Endodermal cell (in vitro differentiated cells): ENCODE measurements around the gene NEBL. TPM values are rescaled to one million over a fixed set of nuclear protein-coding genes. Genes with fewer than 3 reads are reported as not detected.
"Not testable (repeated sequence)": the region's sequence is repeated elsewhere in the genome, so short reads cannot be mapped to it uniquely, and the experiment has no call there.

ENCODE experiments used
- DNase-seq: peaks from one replicate; pipeline ENCODE4 v3.0.0-alpha.2; 2017
- H3K27ac ChIP-seq: 2 replicates; pipeline ENCODE4 v1.5.1; 2013; ENCODE audit warnings: mild to moderate bottlenecking, low read depth, low read length, moderate library complexity
- H3K27me3 ChIP-seq: 2 replicates; pipeline ENCODE4 v1.6.1; 2013; ENCODE audit warnings: mild to moderate bottlenecking, low read length, moderate library complexity; ENCODE audit not compliant: insufficient read depth, control insufficient read depth, poor library complexity, severe bottlenecking
- H3K36me3 ChIP-seq: 2 replicates; pipeline ENCODE4 v1.7.0; 2013; ENCODE audit warnings: mild to moderate bottlenecking, low read length, moderate library complexity; ENCODE audit not compliant: control insufficient read depth, insufficient read depth
- H3K4me1 ChIP-seq: one replicate; pipeline ENCODE4 v1.7.0; 2013; ENCODE audit warnings: low read length; ENCODE audit not compliant: control insufficient read depth, insufficient read depth
- H3K4me3 ChIP-seq: 2 replicates; pipeline ENCODE4 v1.5.1; 2013; ENCODE audit warnings: mild to moderate bottlenecking, low read length, moderate library complexity
- H3K9ac ChIP-seq: 2 replicates; pipeline ENCODE4 v1.6.1; 2013; ENCODE audit warnings: mild to moderate bottlenecking, low read length, moderate library complexity; ENCODE audit not compliant: poor library complexity, severe bottlenecking; ENCODE audit errors: extremely low read depth
- H3K9me3 ChIP-seq: 2 replicates; pipeline ENCODE4 v1.6.1; 2013; ENCODE audit warnings: mild to moderate bottlenecking, low read length, moderate library complexity; ENCODE audit not compliant: control insufficient read depth
- H3K27ac Mint-ChIP-seq: 2 replicates; pipeline ENCODE4 v1.8.0; 2020; ENCODE audit warnings: mixed read lengths
- H3K27me3 Mint-ChIP-seq: 2 replicates; pipeline ENCODE4 v1.8.0; 2021; ENCODE audit warnings: mild to moderate bottlenecking, mixed read lengths; ENCODE audit not compliant: insufficient read depth
- H3K36me3 Mint-ChIP-seq: 2 replicates; pipeline ENCODE4 v1.8.0; 2020; ENCODE audit warnings: low read depth, mixed read lengths
- H3K4me1 Mint-ChIP-seq: 2 replicates; pipeline ENCODE4 v1.8.0; 2020; ENCODE audit warnings: mixed read lengths
- H3K4me3 Mint-ChIP-seq: 2 replicates; pipeline ENCODE4 v1.8.0; 2020; ENCODE audit warnings: mild to moderate bottlenecking, moderate library complexity, mixed read lengths
- H3K9me3 Mint-ChIP-seq: 2 replicates; pipeline ENCODE4 v1.8.0; 2020; ENCODE audit warnings: mild to moderate bottlenecking, mixed read lengths
- WGBS, 2 experiments: methylation state at CpG; one replicate each; pipeline versions ENCODE4 v1.1.5 to v1.1.7; 2013; ENCODE audit warnings: missing lambda C conversion rate in 2 of 2, mixed read lengths in 1 of 2; ENCODE audit not compliant: insufficient coverage in 1 of 2, insufficient read length in 1 of 2; 5-methylcytosine and 5-hydroxymethylcytosine counted together
- total RNA-seq, 2 donors: library from RNA; stranded (reverse); fragmentation: NEBNext Ultra II Directional in 1 of 2; extraction: Animal tissue kit (Norgen Biotek cat#: 25700) in 1 of 2; gene quantifications; 2 replicates in 1 of 2; 3 replicates in 1 of 2; pipeline ENCODE4 v1.2.1, GENCODE V29; 2021
- TF ChIP-seq, protein P1 (sequence below): fragments of 200-600 bp; sonication (generic); conservative IDR thresholded peaks from 2 replicates; pipeline ENCODE4 v1.5.0; 2021; ENCODE audit warnings: antibody characterized with exemption, mild to moderate bottlenecking

Gene NEBL
- total RNA-seq, 2 donors from 2014 or later: 39.8 to 61.6 TPM

DNA sequence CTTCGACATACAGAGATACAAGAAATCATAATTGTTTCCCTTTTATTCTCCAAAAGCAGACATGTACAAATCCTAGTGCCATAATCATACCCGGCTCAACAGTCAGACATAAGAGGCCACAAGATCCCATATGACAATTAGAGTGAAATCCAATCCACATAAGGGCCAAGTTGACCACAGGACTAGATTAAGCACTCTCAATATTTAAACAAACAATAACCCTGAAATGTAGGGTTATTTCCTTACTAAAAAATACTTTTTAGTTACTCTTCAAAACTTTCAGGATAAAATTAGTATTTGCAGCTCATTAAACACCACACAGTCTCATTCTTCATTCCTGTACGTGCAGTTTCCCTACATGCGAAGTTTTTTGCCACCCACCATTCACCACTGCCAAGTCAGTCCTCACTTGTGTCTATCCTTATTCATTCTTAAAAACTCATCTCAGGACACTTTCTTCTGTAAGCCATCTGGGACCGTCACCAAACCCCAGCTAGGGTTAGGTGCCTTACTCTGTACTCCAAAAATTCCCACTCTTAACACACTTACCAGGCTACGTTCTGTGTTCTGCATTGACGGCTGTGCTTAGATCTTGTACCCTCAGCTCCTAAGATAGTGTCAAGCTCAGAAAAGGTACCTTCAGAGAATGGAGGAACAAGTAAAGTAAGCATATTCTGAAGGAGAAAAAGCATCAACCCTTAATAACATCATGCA lies 47.8 kb upstream of the NEBL start:
- no peak overlapping the region for H3K9ac ChIP-seq
- TF ChIP-seq, protein P1, sequence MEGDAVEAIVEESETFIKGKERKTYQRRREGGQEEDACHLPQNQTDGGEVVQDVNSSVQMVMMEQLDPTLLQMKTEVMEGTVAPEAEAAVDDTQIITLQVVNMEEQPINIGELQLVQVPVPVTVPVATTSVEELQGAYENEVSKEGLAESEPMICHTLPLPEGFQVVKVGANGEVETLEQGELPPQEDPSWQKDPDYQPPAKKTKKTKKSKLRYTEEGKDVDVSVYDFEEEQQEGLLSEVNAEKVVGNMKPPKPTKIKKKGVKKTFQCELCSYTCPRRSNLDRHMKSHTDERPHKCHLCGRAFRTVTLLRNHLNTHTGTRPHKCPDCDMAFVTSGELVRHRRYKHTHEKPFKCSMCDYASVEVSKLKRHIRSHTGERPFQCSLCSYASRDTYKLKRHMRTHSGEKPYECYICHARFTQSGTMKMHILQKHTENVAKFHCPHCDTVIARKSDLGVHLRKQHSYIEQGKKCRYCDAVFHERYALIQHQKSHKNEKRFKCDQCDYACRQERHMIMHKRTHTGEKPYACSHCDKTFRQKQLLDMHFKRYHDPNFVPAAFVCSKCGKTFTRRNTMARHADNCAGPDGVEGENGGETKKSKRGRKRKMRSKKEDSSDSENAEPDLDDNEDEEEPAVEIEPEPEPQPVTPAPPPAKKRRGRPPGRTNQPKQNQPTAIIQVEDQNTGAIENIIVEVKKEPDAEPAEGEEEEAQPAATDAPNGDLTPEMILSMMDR: no peak
- no peaks in the 10 kb centered on the region for H3K4me1 ChIP-seq
- Mint-ChIP-seq H3K4me1 (peaks cover 14% of the 10 kb centered on the region), H3K27ac (no peak overlapping the region), H3K36me3 (peaks cover 38% of the 10 kb centered on the region), H3K27me3 (no peaks in the 10 kb centered on the region), H3K9me3 (peaks cover 11% of the 10 kb centered on the region), H3K4me3 (no peak overlapping the region)
- no peaks in the 10 kb centered on the region for H3K9me3 ChIP-seq
- peaks cover 8% of the 10 kb centered on the region for H3K36me3 ChIP-seq
- H3K4me3 ChIP-seq: no peak overlapping the region
- no peak for DNase-seq
- H3K27ac ChIP-seq: no peak overlapping the region
- no peaks in the 10 kb centered on the region for H3K27me3 ChIP-seq
- 94 to 96% methylated on average over 5 to 7 of the region's 7 CpGs for WGBS, 2 experiments

DNA sequence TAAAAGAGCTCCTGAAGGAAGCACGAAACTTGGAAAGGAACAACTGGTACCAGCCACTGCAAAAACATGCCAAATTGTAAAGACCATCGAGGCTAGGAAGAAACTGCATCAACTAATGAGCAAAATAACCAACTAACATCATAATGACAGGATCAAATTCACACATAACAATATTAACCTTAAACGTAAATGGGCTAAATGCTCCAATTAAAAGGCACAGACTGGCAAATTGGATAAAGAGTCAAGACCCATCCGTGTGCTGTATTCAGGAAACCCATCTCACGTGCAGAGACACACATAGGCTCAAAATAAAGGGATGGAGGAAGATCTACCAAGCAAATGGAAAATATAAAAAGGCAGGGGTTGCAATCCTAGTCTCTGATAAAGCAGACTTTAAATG lies 42.3 kb upstream of the NEBL start:
- H3K9me3 ChIP-seq: peaks cover 37% of the 10 kb centered on the region
- H3K27me3 Mint-ChIP-seq, H3K4me3 Mint-ChIP-seq, H3K27ac Mint-ChIP-seq, DNase-seq, H3K9ac ChIP-seq, H3K4me1 ChIP-seq, H3K4me3 ChIP-seq, H3K27ac ChIP-seq, H3K27me3 ChIP-seq, H3K4me1 Mint-ChIP-seq, H3K36me3 ChIP-seq: not testable (repeated sequence)
- 90% methylated on average over 1 of the region's 5 CpGs; no CpG with 5 or more reads in 1 of the 2 experiments for WGBS, 2 experiments
- Mint-ChIP-seq H3K9me3 (peaks cover 55% of the 10 kb centered on the region), H3K36me3 (peaks cover 51% of the 10 kb centered on the region)

DNA sequence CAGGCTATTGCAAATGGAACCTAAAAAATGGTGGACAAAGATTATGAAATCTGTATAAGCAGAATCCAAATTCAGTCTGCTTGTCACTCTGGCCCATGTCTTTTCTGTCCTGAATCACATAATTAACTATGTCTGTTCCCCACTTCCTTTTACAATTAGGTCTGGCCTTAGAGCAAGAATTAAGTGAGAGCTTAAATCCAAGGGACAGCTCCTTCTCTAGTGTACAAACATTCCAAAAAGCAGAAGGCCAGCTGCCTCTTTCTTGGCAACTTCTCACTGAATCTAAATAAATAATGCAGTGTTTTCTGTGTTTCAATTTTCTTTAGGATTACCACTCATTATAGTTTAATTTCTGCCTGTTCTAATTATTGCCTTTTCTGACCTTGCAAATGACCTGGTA lies 39.3 kb upstream of the NEBL start:
- TF ChIP-seq, protein P1: no peak
- no peaks in the 10 kb centered on the region for H3K4me1 ChIP-seq
- no peak for DNase-seq
- peaks cover 41% of the 10 kb centered on the region for H3K9me3 ChIP-seq
- H3K27me3 ChIP-seq: no peaks in the 10 kb centered on the region
- Mint-ChIP-seq H3K36me3 (peaks cover 57% of the 10 kb centered on the region), H3K9me3 (peaks cover 53% of the 10 kb centered on the region), H3K27ac (no peak overlapping the region), H3K4me3 (no peak overlapping the region), H3K27me3 (no peaks in the 10 kb centered on the region), H3K4me1 (no peaks in the 10 kb centered on the region)
- H3K27ac ChIP-seq: no peak overlapping the region
- no peak overlapping the region for H3K4me3 ChIP-seq
- H3K9ac ChIP-seq: no peak overlapping the region
- H3K36me3 ChIP-seq: no peaks in the 10 kb centered on the region

DNA sequence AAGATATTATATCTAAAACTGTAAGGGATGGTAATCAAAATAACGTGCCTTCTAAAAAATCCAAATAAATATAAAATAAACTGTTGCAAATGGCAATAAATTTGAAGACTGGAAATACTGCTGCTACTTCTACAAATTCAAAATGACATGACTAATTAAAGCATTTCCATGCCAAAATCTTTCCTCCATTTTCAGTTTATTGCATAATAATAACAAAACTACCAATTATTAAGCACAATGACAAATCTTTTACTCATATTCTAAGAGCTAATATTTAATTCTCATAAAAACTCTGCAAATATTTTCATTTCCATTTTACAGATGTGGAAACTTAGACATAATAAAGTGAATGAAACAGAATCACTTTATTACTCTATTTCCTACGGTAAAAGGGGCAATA lies 38.8 kb upstream of the NEBL start:
- Mint-ChIP-seq H3K9me3 (peaks cover 53% of the 10 kb centered on the region), H3K36me3 (peaks cover 57% of the 10 kb centered on the region)
- 86 to 100% methylated on average over 1 of the region's 2 CpGs for WGBS, 2 experiments

More for the DNA sequence above, 38.8 kb upstream of the NEBL start:
- H3K4me3 Mint-ChIP-seq: no peak overlapping the region
- TF ChIP-seq, protein P1: no peak
- no peak overlapping the region for H3K4me3 ChIP-seq
- no peak overlapping the region for H3K9ac ChIP-seq
- no peaks in the 10 kb centered on the region for H3K4me1 Mint-ChIP-seq
- no peaks in the 10 kb centered on the region for H3K27me3 Mint-ChIP-seq
- H3K36me3 ChIP-seq: no peaks in the 10 kb centered on the region
- no peak for DNase-seq
- no peaks in the 10 kb centered on the region for H3K4me1 ChIP-seq
- no peak overlapping the region for H3K27ac ChIP-seq
- no peak overlapping the region for H3K27ac Mint-ChIP-seq
- no peaks in the 10 kb centered on the region for H3K27me3 ChIP-seq
- peaks cover 41% of the 10 kb centered on the region for H3K9me3 ChIP-seq
